HG03025 (cell line): Measurements from ENCODE around the gene CDCP1.
"Not testable (repeated sequence)": the region's sequence is repeated elsewhere in the genome, so short reads cannot be mapped to it uniquely, and the experiment has no call there.

ENCODE experiments used
- ATAC-seq: cut with Tn5 transposase; IDR thresholded peaks from one replicate; pipeline ENCODE4 v1.9.1; 2021; ENCODE audit warnings: mild to moderate bottlenecking, moderate library complexity; ENCODE audit not compliant: unreplicated experiment, low FRiP score

CDCP1 gene

DNA sequence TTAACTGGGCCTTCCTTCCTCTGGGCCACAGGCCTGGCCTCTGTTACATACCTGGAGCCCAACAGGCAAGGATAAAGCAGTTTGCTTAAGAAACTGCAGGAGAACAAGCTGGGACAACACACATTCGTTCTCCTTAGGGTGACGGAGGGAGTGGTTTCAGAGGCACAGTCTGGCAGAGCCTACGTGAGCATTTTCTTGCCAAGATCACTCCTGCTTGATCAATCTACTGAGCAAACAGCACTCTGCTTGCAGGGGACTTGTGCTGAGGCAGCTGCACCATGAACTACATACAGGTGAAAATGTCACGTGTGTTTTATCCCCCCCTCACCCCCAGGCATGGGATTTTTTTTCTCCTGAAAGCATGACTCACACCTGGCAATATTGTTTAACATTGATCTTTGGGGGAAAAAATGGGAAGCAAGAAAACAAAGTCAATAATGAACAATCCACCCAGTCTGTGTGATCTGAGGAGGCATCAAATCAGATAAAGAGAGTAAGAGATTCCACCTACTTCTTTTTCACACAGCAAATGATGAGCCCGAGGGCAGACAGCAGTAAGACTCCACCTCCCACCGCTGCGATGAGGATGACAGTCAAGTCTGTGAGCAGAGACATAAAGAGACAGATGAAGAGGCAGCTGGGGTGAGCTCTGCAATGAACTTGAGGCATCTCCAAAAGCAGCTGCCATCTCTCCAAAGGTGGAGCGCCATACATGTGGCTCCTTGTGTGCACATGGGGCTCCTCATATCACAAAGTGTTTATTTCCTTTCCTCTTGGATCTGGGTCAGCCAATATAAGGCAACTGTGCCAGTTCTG lies 57.4 kb downstream of the CDCP1 start:
- no peak for ATAC-seq

DNA sequence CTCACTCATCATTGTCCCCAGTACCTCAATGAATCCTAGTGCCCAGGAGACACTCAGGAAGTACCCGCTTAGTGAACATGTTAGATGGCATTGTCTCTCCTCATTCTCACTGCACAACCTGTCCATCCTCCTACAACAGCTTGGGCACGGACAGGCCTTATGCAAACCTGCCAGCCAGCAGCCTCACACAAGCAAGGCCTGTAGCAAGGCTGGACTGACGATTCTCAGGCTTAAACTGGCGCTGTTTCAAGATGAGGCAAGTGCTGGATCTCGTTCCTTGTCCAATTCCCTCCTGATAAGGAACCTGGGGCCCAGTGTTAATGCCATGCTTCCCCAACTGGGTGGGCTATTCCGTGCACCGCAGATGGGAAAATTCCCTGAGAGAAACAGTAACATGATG lies 59.0 kb downstream of the CDCP1 start:
- no peak for ATAC-seq

GRCh38 chr3:45084820-45085816 lies 61.1 kb downstream of the CDCP1 start:
- no peak for ATAC-seq

- no peak for ATAC-seq
Observed at GRCh38 chr3:45084361-45084760, 61.8 kb downstream of the CDCP1 start.

- no peak for ATAC-seq
Observed at GRCh38 chr3:45083023-45083422, 63.2 kb downstream of the CDCP1 start.

DNA sequence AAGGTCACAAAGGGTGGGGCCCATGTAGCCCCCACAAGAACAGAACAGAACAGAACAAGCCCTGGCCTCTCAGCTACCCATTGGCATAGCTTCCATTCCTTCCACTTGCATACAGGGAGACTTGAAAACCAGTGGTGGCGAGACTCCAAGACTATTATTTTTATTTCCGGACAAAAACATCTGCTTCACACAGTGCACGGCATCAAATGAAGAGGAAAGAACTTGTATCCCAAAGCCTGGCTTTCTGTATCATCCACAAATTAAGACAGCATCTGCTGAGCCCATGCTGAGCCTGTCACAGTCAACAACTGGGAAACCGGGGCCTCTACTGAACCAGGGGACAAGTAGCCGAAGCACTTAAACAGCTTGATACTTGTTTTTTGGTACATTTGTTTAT lies 64.0 kb downstream of the CDCP1 start:
- no peak for ATAC-seq

GRCh38 chr3:45081506-45082141 lies 64.6 kb downstream of the CDCP1 start:
- no peak for ATAC-seq

DNA sequence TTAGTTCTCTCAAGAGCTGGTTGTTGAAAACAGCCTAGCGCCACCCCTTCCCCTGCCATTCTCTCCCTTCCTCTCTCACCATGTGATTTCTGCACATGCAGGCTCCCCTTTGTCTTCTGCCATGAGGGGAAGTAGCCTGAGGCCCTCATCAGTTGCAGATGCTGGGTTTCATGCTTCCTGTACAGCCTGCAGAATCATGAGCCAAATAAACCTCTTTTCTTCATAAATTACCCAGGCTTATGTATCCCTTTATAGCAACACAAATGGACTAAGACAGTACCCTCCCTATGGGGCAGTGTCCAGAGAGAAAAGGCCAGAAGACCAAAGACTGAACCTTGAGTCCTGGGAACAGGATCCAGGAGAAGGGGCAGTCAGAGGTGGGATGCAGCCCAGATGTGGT lies 65.4 kb downstream of the CDCP1 start:
- no peak for ATAC-seq

- ATAC-seq = no peak
Observed at GRCh38 chr3:45079715-45080114, 66.5 kb downstream of the CDCP1 start.

DNA sequence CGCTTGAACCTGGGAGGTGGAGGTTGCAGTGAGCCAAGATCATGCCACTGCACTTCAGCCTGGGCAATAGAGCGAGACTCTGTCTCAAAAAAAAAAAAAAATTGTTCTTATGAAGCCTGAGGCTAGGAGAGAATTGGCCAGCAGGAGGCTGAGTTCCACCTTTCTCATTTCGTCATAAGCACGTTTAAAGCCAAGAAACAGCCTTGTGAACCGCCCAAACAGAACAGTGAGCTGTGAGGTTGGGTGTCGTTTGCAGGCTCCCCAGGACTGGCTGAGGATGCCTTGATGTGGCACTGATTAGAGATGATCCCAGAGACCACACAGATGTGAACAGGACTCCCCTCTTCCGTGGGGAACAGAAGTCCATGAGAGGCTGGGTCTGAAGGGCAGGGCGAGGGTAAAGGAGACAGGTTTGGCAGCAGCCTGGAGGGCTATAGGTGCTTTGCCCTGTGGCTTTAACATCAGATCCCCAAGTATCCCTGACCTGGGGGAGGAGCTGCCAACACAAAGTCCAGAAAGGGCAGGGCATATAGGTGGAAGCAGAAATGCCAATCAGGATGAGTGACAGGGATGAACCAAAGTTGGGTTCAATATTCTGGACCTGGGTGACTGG lies 67.2 kb downstream of the CDCP1 start:
- no peak for ATAC-seq

GRCh38 chr3:45078256-45078655 lies 67.9 kb downstream of the CDCP1 start:
- not testable (repeated sequence) for ATAC-seq

- ATAC-seq = no peak
Observed at GRCh38 chr3:45075821-45076625, 70.2 kb downstream of the CDCP1 start.

DNA sequence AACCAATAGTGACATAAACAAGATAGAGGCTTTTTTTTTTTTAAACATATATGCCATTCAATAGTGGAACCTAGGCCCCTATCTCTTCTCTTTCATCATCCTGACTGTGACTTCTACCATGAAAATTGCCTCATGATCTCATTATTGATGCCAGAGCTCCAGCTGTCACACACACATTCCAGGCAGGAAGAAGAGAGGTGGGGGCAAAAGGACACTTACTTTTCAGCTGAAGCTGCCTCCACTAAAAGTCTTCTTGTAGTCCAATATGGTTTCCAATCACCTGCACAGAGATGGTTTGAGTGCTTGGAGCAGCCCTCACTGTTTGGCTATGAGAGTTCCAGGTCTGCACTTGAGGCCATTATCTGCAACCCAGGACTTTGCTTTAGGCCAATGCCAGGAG lies 75.1 kb downstream of the CDCP1 start:
- ATAC-seq = no peak

DNA sequence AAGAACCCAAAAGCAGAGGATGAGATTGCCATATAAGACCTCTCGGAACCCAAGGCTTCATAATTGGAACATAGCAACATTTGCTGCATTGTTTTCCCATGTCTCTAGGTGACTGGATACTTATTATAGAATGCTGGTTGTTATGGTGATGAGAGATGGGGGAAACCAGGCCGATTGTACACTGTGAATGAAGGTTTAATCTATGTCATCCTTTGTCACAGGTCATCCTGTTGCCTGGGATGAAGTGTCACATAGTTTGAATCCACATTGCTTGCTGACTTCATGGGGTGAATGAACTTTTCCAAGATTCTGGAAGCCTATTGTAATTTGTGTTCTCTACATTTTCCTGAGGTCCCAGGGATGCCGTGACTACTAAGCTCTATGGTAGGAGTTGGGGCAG lies 78.2 kb downstream of the CDCP1 start:
- ATAC-seq = no peak

- ATAC-seq = no peak
Observed at GRCh38 chr3:45067486-45067885, 78.7 kb downstream of the CDCP1 start.

GRCh38 chr3:45066109-45066801 lies 79.9 kb downstream of the CDCP1 start:
- ATAC-seq = no peak

GRCh38 chr3:45065373-45065720 lies 80.8 kb downstream of the CDCP1 start:
- ATAC-seq = no peak

DNA sequence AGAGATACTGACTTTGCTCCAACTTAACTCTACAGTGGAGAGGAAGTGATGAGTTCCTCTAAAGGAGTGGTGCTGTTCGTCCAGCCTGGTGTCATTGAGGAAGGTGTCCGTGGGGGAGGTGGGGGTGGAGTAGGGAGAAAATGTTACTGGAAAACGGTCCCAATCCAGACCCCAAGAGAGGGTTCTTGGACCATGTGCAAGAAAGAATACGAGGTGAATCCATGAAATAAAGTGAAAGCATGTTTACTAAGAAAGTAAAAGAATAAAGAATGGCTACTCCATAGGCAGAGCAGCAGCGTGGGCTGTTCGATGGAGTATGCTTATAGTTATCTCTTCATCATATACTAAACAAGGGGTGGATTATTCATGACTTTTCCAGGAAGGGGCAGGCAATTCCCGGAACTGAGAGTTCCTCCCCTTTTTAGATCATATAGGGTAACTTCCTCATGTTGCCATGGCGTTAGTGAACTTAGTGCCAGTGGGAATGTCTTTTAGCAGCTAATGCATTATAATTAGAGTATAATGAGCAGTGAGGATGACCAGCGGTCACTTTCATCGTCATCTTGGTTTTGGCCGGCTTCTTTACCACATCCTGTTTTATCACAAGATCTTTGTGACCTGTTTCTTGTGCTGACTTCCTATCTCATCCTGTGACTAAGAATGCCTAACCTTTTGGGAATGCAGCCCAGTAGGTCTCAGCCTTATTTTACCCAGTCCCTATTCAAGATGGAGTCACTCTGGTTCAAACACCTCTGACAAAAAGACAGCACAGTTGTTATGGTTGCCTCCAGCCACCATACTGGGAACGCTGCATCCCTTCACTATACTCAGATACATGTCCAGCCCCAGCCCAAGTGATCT lies 81.4 kb downstream of the CDCP1 start:
- no peak for ATAC-seq
